Memory B cell (primary cell): ENCODE data around the gene UBASH3B.
A peak's percentile ranks its signal among the peaks of the same experiment; 100 is the strongest.

Experiments used
- ATAC-seq: fragments of 150-1000 bp; cut with Tn5 transposase; 2 replicates; pipeline ENCODE4 v1.10.0; 2021; ENCODE audit warnings: low read depth, mild to moderate bottlenecking, moderate library complexity
- DNase-seq, 2 donors: peaks; one replicate each; pipeline ENCODE4 v3.0.0; 2022; ENCODE audit warnings: low spot score in 2 of 2
- H3K27ac Mint-ChIP-seq: one replicate; pipeline ENCODE4 v1.8.0; 2022; ENCODE audit warnings: mild to moderate bottlenecking, moderate library complexity, mixed read lengths
- H3K27me3 Mint-ChIP-seq: one replicate; pipeline ENCODE4 v1.8.0; 2022; ENCODE audit warnings: mixed read lengths
- H3K36me3 Mint-ChIP-seq: one replicate; pipeline ENCODE4 v1.8.0; 2022; ENCODE audit warnings: mild to moderate bottlenecking, mixed read lengths
- H3K4me1 Mint-ChIP-seq: one replicate; pipeline ENCODE4 v1.8.0; 2022; ENCODE audit warnings: mixed read lengths
- H3K4me3 Mint-ChIP-seq: one replicate; pipeline ENCODE4 v1.8.0; 2022; ENCODE audit warnings: mild to moderate bottlenecking, moderate library complexity, mixed read lengths
- H3K9me3 Mint-ChIP-seq: one replicate; pipeline ENCODE4 v1.8.0; 2022; ENCODE audit warnings: mixed read lengths

UBASH3B gene

DNA sequence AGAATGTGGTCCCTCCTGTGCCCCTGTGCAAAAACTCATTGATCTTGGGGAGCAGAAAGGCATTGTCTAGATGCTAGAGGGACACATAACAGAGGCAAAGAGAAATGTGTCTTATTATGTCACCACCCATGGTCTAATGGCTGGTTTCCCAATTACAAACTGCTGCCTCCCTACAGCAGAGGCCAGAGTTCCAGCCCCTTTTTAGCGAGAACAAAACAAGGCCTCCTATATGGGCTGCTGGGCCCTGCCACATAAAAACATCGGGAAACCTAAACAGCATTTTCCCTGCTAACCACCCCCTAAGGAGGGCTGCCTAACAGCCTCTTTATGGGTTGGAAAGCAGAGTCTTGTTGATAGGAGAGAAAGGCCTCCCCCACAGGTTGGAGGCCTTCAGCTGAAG is 107.6 kb downstream of the UBASH3B start:
- ATAC-seq (no peak), DNase-seq (no peak)
- H3K27ac Mint-ChIP-seq = no peak overlapping the region
- H3K9me3 Mint-ChIP-seq = no peaks in the 10 kb centered on the region
- peaks cover 7% of the 10 kb centered on the region for H3K27me3 Mint-ChIP-seq
- no peak overlapping the region for H3K4me3 Mint-ChIP-seq
- H3K36me3 Mint-ChIP-seq = no peaks in the 10 kb centered on the region
- peaks cover 2% of the 10 kb centered on the region for H3K4me1 Mint-ChIP-seq

DNA sequence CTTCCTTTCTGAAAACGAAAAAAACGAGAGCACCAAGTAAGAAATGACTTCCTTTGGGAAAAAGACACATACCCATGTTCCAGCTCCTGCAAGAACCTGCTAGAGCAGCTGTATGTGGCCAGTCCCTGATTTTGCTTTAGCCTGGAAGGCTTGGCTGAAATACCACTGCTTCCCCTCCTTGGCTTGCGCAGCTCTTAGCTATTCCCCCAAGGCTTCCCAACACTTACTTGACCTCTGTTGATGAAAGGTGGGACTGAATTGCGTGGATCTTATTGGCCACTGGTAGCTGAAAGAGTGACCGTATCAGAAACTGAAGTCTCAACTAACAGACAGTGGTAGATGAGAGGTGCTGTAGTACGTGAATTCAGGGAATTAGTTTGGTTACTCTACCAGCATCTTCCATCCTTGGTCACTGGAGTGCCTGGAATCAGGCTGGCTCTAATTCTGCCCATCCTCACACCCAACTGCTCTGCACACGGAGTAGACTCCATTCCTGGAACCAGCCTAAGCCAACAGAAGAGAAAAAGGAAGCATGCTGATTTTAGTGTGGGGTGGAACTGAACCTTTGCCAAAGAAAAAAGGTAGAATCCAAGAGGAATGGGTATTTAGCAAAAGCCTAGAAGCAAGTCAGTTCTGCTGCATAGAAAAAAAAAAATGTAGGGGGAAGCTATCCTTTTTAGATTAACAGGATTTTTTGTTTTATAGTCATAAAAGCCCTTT is 109.0 kb downstream of the UBASH3B start:
- ATAC-seq (no peak), DNase-seq (no peak)
- Mint-ChIP-seq H3K27ac (no peak overlapping the region), H3K4me3 (no peak overlapping the region), H3K27me3 (peaks cover 7% of the 10 kb centered on the region), H3K9me3 (no peaks in the 10 kb centered on the region), H3K36me3 (no peaks in the 10 kb centered on the region), H3K4me1 (peaks cover 2% of the 10 kb centered on the region)

DNA sequence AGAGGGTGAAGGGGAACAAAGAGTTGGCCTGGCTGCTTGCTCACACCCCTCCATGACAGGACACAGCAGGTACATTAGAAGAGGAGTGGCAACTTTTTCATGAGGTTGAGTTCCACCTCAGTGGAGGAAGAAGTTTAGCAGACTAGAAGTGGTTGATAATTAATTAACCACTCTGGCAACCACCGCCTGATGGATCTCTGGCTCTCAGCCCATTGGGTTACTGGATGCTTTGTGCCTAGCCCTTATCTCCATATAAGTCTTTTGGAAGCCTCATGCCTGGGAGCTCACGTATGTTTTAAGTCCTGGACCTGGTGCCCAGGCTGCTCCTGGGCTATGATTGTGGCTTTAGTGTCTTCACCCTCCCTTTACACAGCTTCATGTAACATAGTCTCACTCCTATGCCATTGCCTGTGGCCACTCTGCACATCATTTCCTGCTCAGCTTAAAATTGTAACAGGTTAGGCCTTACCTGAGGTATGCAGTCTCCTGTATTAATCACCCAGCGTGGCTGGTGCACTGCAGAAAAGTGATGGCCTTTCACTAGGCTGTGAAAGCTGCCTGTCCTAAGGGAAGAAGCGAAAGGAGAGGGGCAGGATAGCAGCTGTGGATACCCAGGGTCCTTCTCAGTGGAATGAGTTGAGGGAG is 110.1 kb downstream of the UBASH3B start:
- Mint-ChIP-seq H3K4me3 (no peak overlapping the region), H3K4me1 (peaks cover 2% of the 10 kb centered on the region), H3K36me3 (no peaks in the 10 kb centered on the region), H3K9me3 (no peaks in the 10 kb centered on the region), H3K27ac (no peak overlapping the region), H3K27me3 (peaks cover 7% of the 10 kb centered on the region)
- DNase-seq = no peak
- ATAC-seq = no peak

DNA sequence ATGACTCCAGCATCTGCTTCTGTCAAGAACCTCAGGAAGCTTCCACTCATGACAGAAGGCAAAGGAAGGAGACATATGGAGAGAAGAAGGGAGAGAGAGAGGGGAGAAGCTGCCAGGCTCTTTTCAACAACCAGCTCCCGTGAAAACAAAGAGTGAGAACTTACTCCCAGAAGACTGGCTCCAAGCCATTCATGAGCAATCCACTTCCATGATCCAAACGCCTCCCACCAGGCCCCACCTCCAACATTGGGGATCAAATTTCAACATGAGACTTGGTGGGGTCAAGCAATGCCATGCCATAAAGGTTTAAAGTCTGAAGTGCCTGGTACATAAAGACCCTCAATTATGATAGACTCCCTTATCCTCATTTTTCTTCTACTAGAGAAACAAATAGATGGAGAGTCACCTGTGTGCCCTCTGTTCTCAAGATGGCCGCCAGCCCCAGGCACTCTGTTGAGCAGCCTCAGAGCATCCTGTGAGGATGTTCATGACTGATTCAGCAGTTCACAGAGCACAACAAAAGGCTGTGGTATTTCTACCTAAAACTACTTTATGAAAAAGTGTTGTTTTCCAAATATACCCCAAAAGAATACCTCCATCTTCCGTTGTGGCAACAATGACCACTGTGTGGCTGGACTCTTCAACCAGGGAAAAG is 113.7 kb downstream of the UBASH3B start:
- Mint-ChIP-seq H3K27ac (no peak overlapping the region), H3K4me3 (no peak overlapping the region)

DNA sequence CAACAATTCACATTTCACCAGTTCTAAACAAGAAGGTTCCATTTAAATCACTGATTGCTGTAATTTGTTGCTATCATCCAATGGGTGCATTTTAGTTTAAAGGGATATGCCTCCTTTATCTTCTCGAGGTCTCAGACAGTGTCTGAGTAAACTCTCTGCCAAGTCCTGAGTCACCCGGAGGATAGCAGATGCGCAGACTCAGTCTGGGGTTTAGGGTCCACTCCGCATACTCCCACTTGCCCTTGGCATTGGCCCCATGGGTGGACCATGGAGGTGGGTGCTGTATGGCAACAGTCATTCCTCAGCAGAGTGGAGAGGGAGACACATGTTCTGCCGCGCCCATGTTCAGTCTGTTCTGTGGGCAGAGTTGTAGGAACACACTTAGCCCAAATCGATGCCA is 117.4 kb downstream of the UBASH3B start:
- Mint-ChIP-seq H3K36me3 (no peaks in the 10 kb centered on the region), H3K27me3 (no peaks in the 10 kb centered on the region), H3K27ac (no peak overlapping the region), H3K4me1 (no peaks in the 10 kb centered on the region), H3K4me3 (no peak overlapping the region), H3K9me3 (no peaks in the 10 kb centered on the region)
- DNase-seq (no peak), ATAC-seq (no peak)

More for the DNA sequence above, 113.7 kb downstream of the UBASH3B start:
- DNase-seq (no peak), ATAC-seq (no peak)
- no peaks in the 10 kb centered on the region for H3K9me3 Mint-ChIP-seq
- H3K36me3 Mint-ChIP-seq = no peaks in the 10 kb centered on the region
- H3K27me3 Mint-ChIP-seq = peaks cover 5% of the 10 kb centered on the region
- H3K4me1 Mint-ChIP-seq = peaks cover 2% of the 10 kb centered on the region

DNA sequence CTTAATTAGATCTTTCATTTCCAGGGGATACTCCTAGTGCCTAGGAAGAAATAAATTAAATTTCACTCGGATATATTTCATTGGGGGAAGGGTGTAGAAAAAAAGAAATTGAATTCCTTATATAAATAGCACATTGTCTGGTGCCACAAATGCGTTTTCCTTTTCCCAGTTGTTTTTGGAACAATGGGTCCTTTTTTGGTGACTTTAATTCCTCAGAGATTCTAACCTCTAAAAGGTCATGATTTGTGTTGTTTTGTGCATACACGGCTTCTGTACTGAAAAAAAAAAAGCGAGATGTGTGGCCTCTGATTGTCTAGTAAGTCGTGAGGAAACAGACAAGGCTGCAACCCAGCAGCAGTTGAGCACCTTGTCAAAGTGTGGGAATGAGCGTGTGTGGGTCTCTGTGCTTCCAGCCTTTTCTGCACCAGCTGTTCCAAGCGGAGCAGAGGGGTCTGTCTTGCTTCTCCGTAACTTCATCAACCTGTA is 118.3 kb downstream of the UBASH3B start:
- no peak for ATAC-seq
- H3K4me1 Mint-ChIP-seq = no peaks in the 10 kb centered on the region
- no peak overlapping the region for H3K27ac Mint-ChIP-seq
- DNase-seq = no peak
- H3K36me3 Mint-ChIP-seq = no peaks in the 10 kb centered on the region
- H3K27me3 Mint-ChIP-seq = no peaks in the 10 kb centered on the region
- no peak overlapping the region for H3K4me3 Mint-ChIP-seq
- H3K9me3 Mint-ChIP-seq = no peaks in the 10 kb centered on the region

DNA sequence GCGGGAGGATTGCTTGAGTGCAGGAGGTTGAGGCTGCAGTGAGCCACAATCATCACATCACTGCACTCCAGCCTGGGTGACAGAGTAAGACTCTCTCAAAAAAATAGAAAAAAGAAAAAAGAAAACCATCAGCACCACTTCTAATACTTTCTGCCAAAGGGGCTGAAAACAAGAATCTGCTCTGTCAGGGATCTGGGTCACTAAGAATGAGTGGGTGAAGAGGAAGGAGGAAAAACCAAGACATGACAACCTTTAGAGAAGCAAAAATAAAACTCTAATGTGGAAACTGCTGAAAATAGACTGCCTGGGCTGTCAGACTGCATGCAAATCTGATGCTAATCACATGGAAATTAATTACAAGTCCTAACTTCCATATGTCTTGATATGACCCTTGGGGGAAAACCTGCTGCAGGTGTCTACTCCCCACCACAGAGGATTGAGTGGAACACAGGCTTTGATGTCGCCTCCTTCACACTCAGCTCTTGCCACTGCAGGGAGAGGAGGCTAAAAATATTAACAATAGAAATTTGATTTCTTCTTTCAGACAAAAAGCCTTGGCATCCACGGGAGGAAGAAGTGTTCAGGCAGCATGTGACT is 120.3 kb downstream of the UBASH3B start:
- no peaks in the 10 kb centered on the region for H3K36me3 Mint-ChIP-seq
- ATAC-seq = no peak
- no peaks in the 10 kb centered on the region for H3K4me1 Mint-ChIP-seq
- H3K9me3 Mint-ChIP-seq = no peaks in the 10 kb centered on the region
- no peak overlapping the region for H3K27ac Mint-ChIP-seq
- DNase-seq = no peak
- H3K27me3 Mint-ChIP-seq = no peaks in the 10 kb centered on the region
- H3K4me3 Mint-ChIP-seq = no peak overlapping the region

DNA sequence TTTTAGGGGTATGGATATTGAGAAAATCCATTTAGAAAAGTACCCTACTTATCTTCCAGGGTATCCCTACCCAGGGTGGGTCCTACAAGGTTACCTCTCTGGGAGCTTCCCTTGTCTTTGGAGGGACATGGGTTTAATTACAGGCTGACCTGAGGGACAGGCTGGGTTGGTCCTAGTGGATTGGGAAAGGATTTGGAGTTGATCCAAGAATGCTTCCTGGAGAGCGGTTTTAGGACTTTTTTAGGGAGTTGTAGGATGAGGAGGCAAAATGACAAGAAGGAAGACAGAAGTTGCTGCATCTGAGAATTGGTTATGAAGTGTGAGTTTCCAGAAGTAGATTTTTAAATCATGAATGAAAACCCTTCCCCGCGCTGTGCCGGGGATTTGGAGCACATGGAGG is 121.0 kb downstream of the UBASH3B start:
- Mint-ChIP-seq H3K36me3 (no peaks in the 10 kb centered on the region), H3K27ac (no peak overlapping the region)
- ATAC-seq = no peak

DNA sequence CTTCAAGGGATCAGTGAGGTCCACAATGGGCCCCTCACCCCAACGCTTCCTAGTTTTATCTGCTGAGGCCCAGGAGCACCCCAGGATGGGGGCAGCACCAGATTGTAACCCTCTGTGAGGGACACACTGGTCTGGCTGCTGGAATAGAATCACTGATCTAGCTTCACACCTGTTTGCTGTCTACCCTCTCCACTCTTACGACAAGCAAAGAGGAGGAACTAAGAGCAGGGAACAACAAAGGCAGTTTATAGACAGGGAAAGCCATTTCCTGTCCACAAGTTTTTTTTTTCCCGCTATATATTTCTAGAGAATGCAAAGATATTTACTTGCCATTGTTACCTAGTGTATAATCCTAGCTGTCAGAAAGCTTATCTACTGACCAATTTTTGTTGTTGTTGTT is 121.8 kb downstream of the UBASH3B start:
- no peak for DNase-seq
- Mint-ChIP-seq H3K27ac (no peak overlapping the region), H3K4me3 (no peak overlapping the region), H3K4me1 (no peaks in the 10 kb centered on the region), H3K9me3 (no peaks in the 10 kb centered on the region), H3K27me3 (no peaks in the 10 kb centered on the region), H3K36me3 (no peaks in the 10 kb centered on the region)
- no peak for ATAC-seq

More for the DNA sequence above, 121.0 kb downstream of the UBASH3B start:
- no peak for DNase-seq
- H3K4me3 Mint-ChIP-seq = no peak overlapping the region
- no peaks in the 10 kb centered on the region for H3K4me1 Mint-ChIP-seq
- H3K9me3 Mint-ChIP-seq = no peaks in the 10 kb centered on the region
- H3K27me3 Mint-ChIP-seq = no peaks in the 10 kb centered on the region

DNA sequence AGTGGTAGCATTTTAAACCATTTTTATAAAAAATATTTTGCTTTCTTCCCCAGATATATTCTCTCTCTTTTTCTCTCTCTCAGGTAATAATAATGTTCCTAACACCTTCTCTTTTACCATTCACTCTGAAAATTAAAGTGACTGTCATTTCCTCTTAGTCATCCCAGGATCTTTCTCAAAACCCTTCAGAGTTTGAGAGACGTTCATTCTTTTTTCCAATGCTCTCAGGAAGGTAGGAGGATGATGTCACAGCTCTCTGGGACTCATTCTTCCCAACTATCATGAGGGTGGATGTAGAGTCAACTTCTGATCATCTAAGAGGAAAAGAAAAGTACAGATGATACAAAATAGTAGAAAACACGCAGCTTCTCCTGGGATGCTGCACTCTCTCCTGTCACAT is 122.6 kb downstream of the UBASH3B start:
- no peaks in the 10 kb centered on the region for H3K9me3 Mint-ChIP-seq
- no peak for DNase-seq
- H3K4me3 Mint-ChIP-seq = no peak overlapping the region
- ATAC-seq = no peak
- no peaks in the 10 kb centered on the region for H3K4me1 Mint-ChIP-seq
- no peaks in the 10 kb centered on the region for H3K36me3 Mint-ChIP-seq
- no peaks in the 10 kb centered on the region for H3K27me3 Mint-ChIP-seq
- H3K27ac Mint-ChIP-seq = no peak overlapping the region

DNA sequence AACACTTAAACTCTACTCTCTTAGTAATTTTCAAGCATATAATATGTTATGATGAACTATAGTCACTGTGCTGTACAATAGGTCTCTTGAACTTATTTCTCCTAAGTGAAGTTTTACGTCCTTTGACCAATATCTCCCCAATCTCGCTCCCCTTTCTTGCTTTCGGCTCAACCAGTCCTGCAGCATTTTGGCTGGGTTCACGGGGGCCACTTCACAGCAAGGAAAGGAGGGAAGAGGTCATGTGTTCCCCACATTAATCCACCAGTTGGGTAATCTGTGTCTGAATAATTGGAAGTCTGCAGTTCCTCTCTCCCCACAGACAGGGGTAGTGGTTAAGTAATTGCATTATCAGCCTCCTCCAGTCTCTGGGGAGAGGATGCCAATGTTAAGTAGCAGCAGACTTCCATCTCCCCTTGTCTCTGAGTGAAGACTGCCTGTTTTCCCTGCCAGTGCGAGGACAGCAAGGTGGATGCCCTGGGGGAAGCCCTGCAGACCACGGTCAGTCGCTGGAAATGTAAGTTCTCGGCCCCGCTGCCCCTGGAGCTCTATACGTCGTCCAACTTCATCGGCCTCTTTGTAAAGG is 123.6 kb downstream of the UBASH3B start:
- ATAC-seq = no peak
- H3K9me3 Mint-ChIP-seq = no peaks in the 10 kb centered on the region
- H3K27ac Mint-ChIP-seq = no peak overlapping the region
- no peaks in the 10 kb centered on the region for H3K36me3 Mint-ChIP-seq
- no peak for DNase-seq
- no peaks in the 10 kb centered on the region for H3K27me3 Mint-ChIP-seq
- H3K4me3 Mint-ChIP-seq = no peak overlapping the region
- H3K4me1 Mint-ChIP-seq = no peaks in the 10 kb centered on the region

DNA sequence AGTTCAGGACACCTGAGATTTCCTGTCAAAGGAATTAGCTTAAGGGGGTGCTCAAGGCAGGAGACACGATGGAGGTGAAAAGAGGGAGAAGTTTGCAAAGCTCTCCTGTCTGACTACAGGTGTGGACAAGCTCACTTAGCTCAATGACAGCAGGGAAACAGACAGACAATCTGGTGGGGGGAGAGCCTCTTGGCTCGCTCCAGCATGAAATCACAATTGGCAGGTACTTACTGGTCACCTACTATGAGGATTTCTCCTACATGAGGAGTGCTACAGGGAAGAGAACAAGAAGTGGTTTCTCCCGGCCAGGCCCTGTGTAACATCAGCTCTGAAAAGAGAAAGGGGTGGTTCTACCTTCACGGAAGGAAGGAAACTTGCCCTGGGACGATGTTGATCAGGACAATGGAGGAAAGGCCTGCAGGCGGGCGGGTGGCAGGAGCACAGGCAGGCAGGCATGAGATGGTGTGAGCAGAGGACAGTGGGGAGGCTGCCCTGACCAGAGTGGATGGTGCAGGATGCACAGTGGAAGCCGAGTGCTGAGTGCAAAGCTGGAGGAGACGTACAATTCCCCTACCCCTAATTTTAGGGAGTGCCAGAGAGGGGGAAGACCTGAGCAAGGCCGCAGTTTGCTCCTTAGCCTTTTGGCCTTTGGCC is 124.9 kb downstream of the UBASH3B start:
- no peak for ATAC-seq
- no peaks in the 10 kb centered on the region for H3K36me3 Mint-ChIP-seq

DNA sequence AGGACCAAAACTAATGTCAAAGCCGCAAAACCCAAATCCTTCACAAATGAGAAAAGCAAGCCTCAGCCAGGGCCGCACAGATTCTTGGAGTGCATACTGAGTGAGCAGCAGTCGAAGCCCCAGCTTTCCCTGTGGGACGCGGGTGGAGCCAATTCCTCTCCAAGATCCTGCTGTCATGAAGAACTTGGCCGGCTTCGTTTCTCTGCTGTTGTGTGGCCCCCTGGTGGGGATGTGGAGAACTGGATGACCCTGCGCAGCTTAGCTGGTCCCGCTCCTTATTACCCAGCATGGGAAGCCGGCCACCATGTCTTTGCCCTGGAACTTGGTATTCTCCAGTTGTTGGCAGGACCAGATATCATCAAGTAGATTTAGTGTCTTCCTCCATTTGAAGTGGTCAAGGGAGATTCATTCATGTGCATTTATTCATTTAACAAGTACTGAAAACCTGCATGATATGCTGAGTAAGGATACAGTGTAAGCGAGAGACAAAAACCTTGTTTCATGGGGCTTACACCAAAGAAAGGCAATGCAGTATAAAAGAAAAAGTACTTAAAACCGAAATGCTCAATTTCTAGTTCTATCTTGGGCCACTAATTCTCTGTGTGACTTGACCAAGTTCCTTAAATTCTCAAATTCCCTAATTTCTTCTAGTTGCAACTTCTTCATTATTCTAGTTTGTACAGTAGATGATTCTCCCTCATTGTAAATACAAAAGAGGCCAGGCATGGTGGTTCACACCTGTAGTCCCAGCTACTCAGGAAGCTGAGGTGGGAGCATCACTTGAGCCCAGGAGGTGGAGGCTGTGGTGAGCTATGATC is 126.1 kb downstream of the UBASH3B start:
- Mint-ChIP-seq H3K27ac (no peak overlapping the region), H3K4me1 (no peaks in the 10 kb centered on the region), H3K27me3 (no peaks in the 10 kb centered on the region), H3K9me3 (no peaks in the 10 kb centered on the region), H3K36me3 (no peaks in the 10 kb centered on the region), H3K4me3 (no peak overlapping the region)
- peak; percentile 88 for ATAC-seq
- DNase-seq = peak; percentile 73 to 76

More for the DNA sequence above, 124.9 kb downstream of the UBASH3B start:
- Mint-ChIP-seq H3K4me1 (no peaks in the 10 kb centered on the region), H3K4me3 (no peak overlapping the region), H3K27me3 (no peaks in the 10 kb centered on the region), H3K9me3 (no peaks in the 10 kb centered on the region), H3K27ac (no peak overlapping the region)
- DNase-seq = no peak
